HepG2 (cell line): ENCODE data around the gene SDR39U1. TPM values are rescaled to one million over a fixed set of nuclear protein-coding genes. Genes with fewer than 3 reads are reported as not detected.

Source experiments
- AKAP8 ChIP-seq: sonication (generic); formaldehyde crosslinking; IDR thresholded peaks from 2 replicates; pipeline ENCODE4 v1.5.1; 2020; ENCODE audit warnings: mild to moderate bottlenecking, missing genetic modification reagents
- MAFK ChIP-seq, 2 experiments: IDR thresholded peaks in 1 of 2; conservative IDR thresholded peaks in 1 of 2; 2 replicates each; pipeline ENCODE4 v1.6.1; 2011; ENCODE audit warnings: improper control_type of control experiment in 2 of 2, low read length in 2 of 2
- NCOA5 ChIP-seq: sonication (generic); formaldehyde crosslinking; IDR thresholded peaks from 2 replicates; pipeline ENCODE4 v1.4.0; 2020; ENCODE audit warnings: missing genetic modification reagents
- NFKB2 ChIP-seq: sonication (generic); formaldehyde crosslinking; IDR thresholded peaks from 2 replicates; pipeline ENCODE4 v1.4.0; 2020; ENCODE audit warnings: missing genetic modification reagents, borderline replicate concordance
- NR2C2 ChIP-seq: sonication (generic); formaldehyde crosslinking; IDR thresholded peaks from 2 replicates; pipeline ENCODE4 v1.4.0; 2020; ENCODE audit warnings: missing genetic modification reagents, mild to moderate bottlenecking, moderate library complexity, borderline replicate concordance
- SIX4 ChIP-seq: sonication (generic); formaldehyde crosslinking; IDR thresholded peaks from 2 replicates; pipeline ENCODE4 v1.4.0; 2020; ENCODE audit warnings: missing genetic modification reagents
- TCF7 ChIP-seq: sonication (generic); IDR thresholded peaks from 2 replicates; pipeline ENCODE4 v1.6.1; 2016; ENCODE audit warnings: antibody characterized with exemption, low read depth
- THAP11 ChIP-seq: IDR thresholded peaks from 2 replicates; pipeline ENCODE4 v1.6.1; 2016; ENCODE audit warnings: missing biosample characterization, missing genetic modification reagents
- ZFP62 ChIP-seq: sonication (generic); formaldehyde crosslinking; IDR thresholded peaks from 2 replicates; pipeline ENCODE4 v1.4.0; 2020; ENCODE audit warnings: missing genetic modification reagents
- ZNF24 ChIP-seq: fragments of 450-650 bp; IDR thresholded peaks from 2 replicates; pipeline ENCODE4 v1.6.1; 2017; ENCODE audit warnings: antibody characterized with exemption, mild to moderate bottlenecking
- ZNF256 ChIP-seq: sonication (generic); formaldehyde crosslinking; conservative IDR thresholded peaks from 2 replicates; pipeline ENCODE4 v1.4.0; 2020; ENCODE audit warnings: missing genetic modification reagents
- ZNF264 ChIP-seq: sonication (generic); formaldehyde crosslinking; IDR thresholded peaks from 2 replicates; pipeline ENCODE4 v1.4.0; 2020; ENCODE audit warnings: missing genetic modification reagents
- ZNF296 ChIP-seq: sonication (generic); formaldehyde crosslinking; conservative IDR thresholded peaks from 2 replicates; pipeline ENCODE4 v1.5.0; 2020; ENCODE audit warnings: mild to moderate bottlenecking, missing genetic modification reagents
- ZNF326 ChIP-seq: sonication (generic); formaldehyde crosslinking; IDR thresholded peaks from 2 replicates; pipeline ENCODE4 v1.4.0; 2020; ENCODE audit warnings: missing genetic modification reagents, borderline replicate concordance
- ZNF451 ChIP-seq: sonication (generic); formaldehyde crosslinking; IDR thresholded peaks from 2 replicates; pipeline ENCODE4 v1.5.0; 2020; ENCODE audit warnings: mild to moderate bottlenecking, missing genetic modification reagents
- ZNF563 ChIP-seq: sonication (generic); formaldehyde crosslinking; IDR thresholded peaks from 2 replicates; pipeline ENCODE4 v1.8.0; 2022; ENCODE audit warnings: mild to moderate bottlenecking, moderate library complexity, missing genetic modification reagents
- ZNF747 ChIP-seq: sonication (generic); formaldehyde crosslinking; IDR thresholded peaks from 2 replicates; pipeline ENCODE4 v1.8.1; 2023; ENCODE audit warnings: missing genetic modification reagents, mild to moderate bottlenecking, borderline replicate concordance
- ZNF777 ChIP-seq: sonication (generic); formaldehyde crosslinking; IDR thresholded peaks from 2 replicates; pipeline ENCODE4 v1.4.0; 2020; ENCODE audit warnings: missing genetic modification reagents
- ZNF781 ChIP-seq: sonication (generic); formaldehyde crosslinking; IDR thresholded peaks from 2 replicates; pipeline ENCODE4 v1.5.1; 2020; ENCODE audit warnings: borderline replicate concordance, mild to moderate bottlenecking, missing genetic modification reagents; ENCODE audit errors: not compliant biosample characterization
- ZNF83 ChIP-seq: sonication (generic); formaldehyde crosslinking; IDR thresholded peaks from 2 replicates; pipeline ENCODE4 v1.4.0; 2020; ENCODE audit warnings: missing genetic modification reagents, mild to moderate bottlenecking, borderline replicate concordance
- ZNF878 ChIP-seq: sonication (generic); formaldehyde crosslinking; IDR thresholded peaks from 2 replicates; pipeline ENCODE4 v1.8.1; 2023; ENCODE audit warnings: mild to moderate bottlenecking, missing genetic modification reagents, moderate library complexity
- polyA plus RNA-seq, 8 experiments: library from polyadenylated mRNA; depleted of rRNA in 3 of 8; stranded (reverse) in 7 of 8; unstranded in 1 of 8; fragments of >200 nt; fragmentation: Illumina TruSeq in 4 of 8; extraction: Trizol in 4 of 8; gene quantifications; 2 replicates each; pipeline versions ENCODE4 v1.2.1 to v1.2.3, GENCODE V29; 2011 to 2016; ENCODE audit warnings: low read depth in 4 of 8, missing spikeins in 1 of 8, mixed read lengths in 1 of 8; ENCODE audit not compliant: insufficient read depth in 1 of 8
- total RNA-seq, 5 experiments: library from RNA; depleted of rRNA; stranded (reverse); fragments of >200 nt; fragmentation: Illumina TruSeq; extraction: Trizol; gene quantifications; 2 replicates each; pipeline ENCODE4 v1.2.3, GENCODE V29; 2016; ENCODE audit warnings: low read depth in 1 of 5
- TF ChIP-seq, protein P1 (sequence below): sonication (generic); formaldehyde crosslinking; IDR thresholded peaks from 2 replicates; pipeline ENCODE4 v1.9.0; 2021; ENCODE audit warnings: missing genetic modification reagents, borderline replicate concordance
- TF ChIP-seq, protein P2 (sequence below): sonication (generic); formaldehyde crosslinking; IDR thresholded peaks from 2 replicates; pipeline ENCODE4 v1.4.0; 2020; ENCODE audit warnings: missing genetic modification reagents; ENCODE audit errors: not compliant biosample characterization
- TF ChIP-seq, protein P3 (sequence below): sonication (generic); formaldehyde crosslinking; IDR thresholded peaks from 2 replicates; pipeline ENCODE4 v1.8.1; 2023; ENCODE audit warnings: missing genetic modification reagents, mild to moderate bottlenecking, borderline replicate concordance
- TF ChIP-seq, protein P4 (sequence below): IDR thresholded peaks from 2 replicates; pipeline ENCODE4 v1.6.1; 2016; ENCODE audit warnings: control low read depth

SDR39U1 gene
- total and polyA plus RNA-seq, 2 of the 13 experiments (the other 11 are each of a cell fraction or from before 2014, with no cell fraction given): 34.4 to 129 TPM

DNA sequence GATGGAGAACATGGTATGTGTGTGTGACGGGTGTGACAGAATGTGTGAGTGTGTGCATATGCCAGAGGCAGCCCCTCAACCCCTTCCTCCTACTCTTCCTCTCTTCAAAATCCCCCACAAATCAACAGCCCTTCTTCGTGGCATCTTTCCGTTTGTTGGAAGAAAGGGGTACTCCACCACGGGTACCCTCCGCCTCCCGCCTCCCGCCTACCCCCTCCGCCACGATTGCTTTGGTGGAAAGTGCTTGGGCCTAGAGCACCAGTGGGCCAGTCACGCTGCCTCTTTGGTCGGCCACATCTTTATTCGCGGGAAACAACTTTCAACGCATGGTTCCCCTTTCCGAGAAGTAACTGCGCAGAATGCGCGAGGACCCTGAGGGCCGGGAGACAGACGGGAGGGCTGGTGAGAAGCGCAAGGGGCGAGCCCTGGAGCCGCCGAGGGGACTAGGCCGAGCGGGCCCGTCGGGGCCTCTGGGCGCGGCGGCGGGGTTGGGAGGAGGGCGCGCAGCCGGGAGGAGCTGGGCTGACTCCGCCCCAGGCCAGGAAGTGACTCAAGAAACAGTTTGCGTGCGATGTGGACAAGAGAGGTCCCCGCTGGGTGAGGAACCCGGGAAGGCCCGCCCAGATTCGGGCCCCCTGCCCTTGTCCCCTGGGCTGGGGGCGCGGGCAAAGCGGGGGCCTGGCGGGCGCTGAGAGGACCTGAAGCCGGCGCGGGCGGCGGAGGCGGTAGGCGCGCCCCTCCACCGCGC, 13.0 kb downstream of the SDR39U1 start, which contains the start of the genes CBLN3 and KHNYN (continued):
- TF ChIP-seq, protein P1, sequence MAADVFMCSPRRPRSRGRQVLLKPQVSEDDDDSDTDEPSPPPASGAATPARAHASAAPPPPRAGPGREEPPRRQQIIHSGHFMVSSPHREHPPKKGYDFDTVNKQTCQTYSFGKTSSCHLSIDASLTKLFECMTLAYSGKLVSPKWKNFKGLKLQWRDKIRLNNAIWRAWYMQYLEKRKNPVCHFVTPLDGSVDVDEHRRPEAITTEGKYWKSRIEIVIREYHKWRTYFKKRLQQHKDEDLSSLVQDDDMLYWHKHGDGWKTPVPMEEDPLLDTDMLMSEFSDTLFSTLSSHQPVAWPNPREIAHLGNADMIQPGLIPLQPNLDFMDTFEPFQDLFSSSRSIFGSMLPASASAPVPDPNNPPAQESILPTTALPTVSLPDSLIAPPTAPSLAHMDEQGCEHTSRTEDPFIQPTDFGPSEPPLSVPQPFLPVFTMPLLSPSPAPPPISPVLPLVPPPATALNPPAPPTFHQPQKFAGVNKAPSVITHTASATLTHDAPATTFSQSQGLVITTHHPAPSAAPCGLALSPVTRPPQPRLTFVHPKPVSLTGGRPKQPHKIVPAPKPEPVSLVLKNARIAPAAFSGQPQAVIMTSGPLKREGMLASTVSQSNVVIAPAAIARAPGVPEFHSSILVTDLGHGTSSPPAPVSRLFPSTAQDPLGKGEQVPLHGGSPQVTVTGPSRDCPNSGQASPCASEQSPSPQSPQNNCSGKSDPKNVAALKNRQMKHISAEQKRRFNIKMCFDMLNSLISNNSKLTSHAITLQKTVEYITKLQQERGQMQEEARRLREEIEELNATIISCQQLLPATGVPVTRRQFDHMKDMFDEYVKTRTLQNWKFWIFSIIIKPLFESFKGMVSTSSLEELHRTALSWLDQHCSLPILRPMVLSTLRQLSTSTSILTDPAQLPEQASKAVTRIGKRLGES: peak; percentile 29; the same call in 1 of the 2 replicates
- TF ChIP-seq ZNF326 (CRISPR knock-in tag) (no peak), ZNF256 (CRISPR knock-in tag) (no peak), ZNF747 (CRISPR knock-in tag) (no peak; the same call in 1 of the 2 replicates), ZNF83 (CRISPR knock-in tag) (peak; percentile 97; the same call in 1 of the 2 replicates), ZNF777 (CRISPR knock-in tag) (peak; percentile 99), TCF7 (no peak), NR2C2 (CRISPR knock-in tag) (peak; percentile 67), NFKB2 (CRISPR knock-in tag) (no peak), ZNF451 (CRISPR knock-in tag) (no peak; the same call in none of the 2 replicates), ZNF24 (no peak), ZNF781 (CRISPR knock-in tag) (peak; percentile 96), SIX4 (CRISPR knock-in tag) (peak; percentile 78), ZFP62 (CRISPR knock-in tag) (no peak), ZNF264 (CRISPR knock-in tag) (no peak; the same call in 1 of the 2 replicates), ZNF878 (CRISPR knock-in tag) (no peak), ZNF563 (CRISPR knock-in tag) (no peak), MAFK (conservative IDR thresholded peaks at IDR 0.05 in 1 of 2, IDR thresholded peaks at IDR 0.05 in 1 of 2; ENCODE audit: low read length in 2 of 2) (0 out of 4 replicates have a peak, but pooled peaks of 1 of the 2 experiments have one; percentile 4), NCOA5 (CRISPR knock-in tag) (no peak), ZNF296 (CRISPR knock-in tag) (no peak), AKAP8 (CRISPR knock-in tag) (peak; percentile 53; the same call in 1 of the 2 replicates), THAP11 (CRISPR knock-in tag) (peak; percentile 84)
- TF ChIP-seq, protein P2, sequence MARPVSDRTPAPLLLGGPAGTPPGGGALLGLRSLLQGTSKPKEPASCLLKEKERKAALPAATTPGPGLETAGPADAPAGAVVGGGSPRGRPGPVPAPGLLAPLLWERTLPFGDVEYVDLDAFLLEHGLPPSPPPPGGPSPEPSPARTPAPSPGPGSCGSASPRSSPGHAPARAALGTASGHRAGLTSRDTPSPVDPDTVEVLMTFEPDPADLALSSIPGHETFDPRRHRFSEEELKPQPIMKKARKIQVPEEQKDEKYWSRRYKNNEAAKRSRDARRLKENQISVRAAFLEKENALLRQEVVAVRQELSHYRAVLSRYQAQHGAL (CRISPR knock-in tag): no peak
- TF ChIP-seq, protein P3, sequence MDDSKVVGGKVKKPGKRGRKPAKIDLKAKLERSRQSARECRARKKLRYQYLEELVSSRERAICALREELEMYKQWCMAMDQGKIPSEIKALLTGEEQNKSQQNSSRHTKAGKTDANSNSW (CRISPR knock-in tag): peak; percentile 98
- TF ChIP-seq, protein P4, sequence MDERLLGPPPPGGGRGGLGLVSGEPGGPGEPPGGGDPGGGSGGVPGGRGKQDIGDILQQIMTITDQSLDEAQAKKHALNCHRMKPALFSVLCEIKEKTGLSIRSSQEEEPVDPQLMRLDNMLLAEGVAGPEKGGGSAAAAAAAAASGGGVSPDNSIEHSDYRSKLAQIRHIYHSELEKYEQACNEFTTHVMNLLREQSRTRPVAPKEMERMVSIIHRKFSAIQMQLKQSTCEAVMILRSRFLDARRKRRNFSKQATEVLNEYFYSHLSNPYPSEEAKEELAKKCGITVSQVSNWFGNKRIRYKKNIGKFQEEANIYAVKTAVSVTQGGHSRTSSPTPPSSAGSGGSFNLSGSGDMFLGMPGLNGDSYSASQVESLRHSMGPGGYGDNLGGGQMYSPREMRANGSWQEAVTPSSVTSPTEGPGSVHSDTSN: no peak
